SU-DHL-6 (cell line): ENCODE results near the gene EXOC7.

Source experiments
- H2AFZ ChIP-seq: fragments of 200-600 bp; sonication (generic); 2 replicates; pipeline ENCODE4 v1.6.1; 2014; ENCODE audit warnings: low read depth, mild to moderate bottlenecking, moderate library complexity, mixed read lengths, antibody characterized with exemption, low read length; ENCODE audit not compliant: severe bottlenecking
- H3F3A ChIP-seq: fragments of 200-600 bp; shearing (Covaris generic); 2 replicates; pipeline ENCODE4 v1.6.0; 2016; ENCODE audit warnings: antibody characterized with exemption, mild to moderate bottlenecking; ENCODE audit not compliant: insufficient read depth
- H3K27ac ChIP-seq: fragments of 200-600 bp; sonication (generic); 2 replicates; pipeline ENCODE4 v1.5.1; 2016; ENCODE audit warnings: low read depth, mild to moderate bottlenecking, low read length, moderate library complexity, mixed read lengths
- H3K27me3 ChIP-seq: fragments of 200-600 bp; sonication (generic), shearing (Covaris generic); 2 replicates; pipeline ENCODE4 v1.6.0; 2014; ENCODE audit warnings: mild to moderate bottlenecking, low read length
- H3K36me3 ChIP-seq: fragments of 200-600 bp; sonication (generic); 2 replicates; pipeline ENCODE4 v1.6.1; 2014; ENCODE audit warnings: mild to moderate bottlenecking, low read length, mixed read lengths
- H3K4me2 ChIP-seq: fragments of 300-600, 200-600 bp; shearing (Covaris generic), sonication (generic); 2 replicates; pipeline ENCODE4 v1.6.0; 2014; ENCODE audit warnings: low read length, low read depth, mild to moderate bottlenecking; ENCODE audit not compliant: poor library complexity, severe bottlenecking
- H3K4me3 ChIP-seq: fragments of 200-600 bp; sonication (generic); 2 replicates; pipeline ENCODE4 v1.5.1; 2014; ENCODE audit warnings: antibody characterized with exemption, low read length, mild to moderate bottlenecking, mixed read lengths; ENCODE audit not compliant: insufficient read depth, poor library complexity, severe bottlenecking
- H3K79me2 ChIP-seq: fragments of 200-600 bp; sonication (generic); 2 replicates; pipeline ENCODE4 v1.6.1; 2014; ENCODE audit warnings: mild to moderate bottlenecking, low read length, moderate library complexity; ENCODE audit not compliant: insufficient read depth
- H3K9ac ChIP-seq: fragments of 200-600 bp; sonication (generic); 2 replicates; pipeline ENCODE4 v1.7.0; 2014; ENCODE audit warnings: mild to moderate bottlenecking, low read length
- H3K9me2 ChIP-seq: fragments of 200-600 bp; sonication (generic); replicated peaks from 2 replicates; pipeline ENCODE4 v1.6.1; 2014; ENCODE audit warnings: low read length; ENCODE audit not compliant: insufficient read depth
- H3K9me3 ChIP-seq: fragments of 200-600 bp; sonication (generic); 2 replicates; pipeline ENCODE4 v1.6.1; 2014; ENCODE audit warnings: low read length, mixed read lengths; ENCODE audit not compliant: insufficient read depth
- H4K20me1 ChIP-seq: fragments of 200-600 bp; sonication (generic); 2 replicates; pipeline ENCODE4 v1.6.1; 2014; ENCODE audit warnings: low read depth, mild to moderate bottlenecking, antibody characterized with exemption, low read length, moderate library complexity, mixed read lengths
- CTCF ChIP-seq: fragments of 200-600 bp; sonication (generic); IDR thresholded peaks from one replicate; pipeline ENCODE4 v1.5.1; 2017; ENCODE audit warnings: antibody characterized with exemption, mild to moderate bottlenecking, low read length, moderate library complexity; ENCODE audit not compliant: insufficient read depth, poor library complexity, severe bottlenecking
- EZH2phosphoT487 ChIP-seq: fragments of 200-600 bp; sonication (generic), shearing (Covaris generic); conservative IDR thresholded peaks from 2 replicates; pipeline ENCODE4 v1.6.1; 2018; ENCODE audit warnings: mild to moderate bottlenecking, antibody characterized with exemption, low read length, moderate library complexity, mixed read lengths

The EXOC7 gene

GRCh38 chr17:76142585-76143041 lies 39.0 kb upstream of the EXOC7 start:
- Histone ChIP-seq H4K20me1 (no peaks in the 10 kb centered on the region), H2AFZ (no peak overlapping the region), H3K9ac (no peak overlapping the region), H3K27ac (no peak overlapping the region), H3F3A (no peaks in the 10 kb centered on the region), H3K9me2 (no peaks in the 10 kb centered on the region), H3K4me2 (no peak overlapping the region), H3K9me3 (no peaks in the 10 kb centered on the region), H3K79me2 (no peaks in the 10 kb centered on the region), H3K4me3 (no peak overlapping the region), H3K27me3 (no peaks in the 10 kb centered on the region), H3K36me3 (no peaks in the 10 kb centered on the region)
- TF ChIP-seq CTCF: no peak
- no peak for TF ChIP-seq EZH2phosphoT487

- TF ChIP-seq CTCF: no peak
- no peak for TF ChIP-seq EZH2phosphoT487
- Histone ChIP-seq H4K20me1 (no peaks in the 10 kb centered on the region), H2AFZ (no peak overlapping the region), H3K79me2 (no peaks in the 10 kb centered on the region), H3K36me3 (no peaks in the 10 kb centered on the region), H3K9me2 (no peaks in the 10 kb centered on the region), H3K27ac (no peak overlapping the region), H3K4me2 (no peak overlapping the region), H3K9me3 (no peaks in the 10 kb centered on the region), H3K4me3 (no peak overlapping the region), H3K9ac (no peak overlapping the region), H3K27me3 (no peaks in the 10 kb centered on the region), H3F3A (no peaks in the 10 kb centered on the region)
Observed at GRCh38 chr17:76142039-76142584, 38.5 kb upstream of the EXOC7 start.

- H3K9ac ChIP-seq: peak within 1 kb of the TSS; percentile 18; the same call in 1 of the 2 replicates
Observed at GRCh38 chr17:76141212-76142038, 37.8 kb upstream of the EXOC7 start, which contains the start of gene FOXJ1. Gene FOXJ1 (minus strand): TSS chr17:76141245. CDS start chr17:76140395, 850 bp downstream.

More at GRCh38 chr17:76141212-76142038, 37.8 kb upstream of the EXOC7 start, which contains the start of gene FOXJ1:
- peak within 1 kb of the TSS; percentile 48 for H3K4me2 ChIP-seq
- H3K27ac ChIP-seq: no peak within 1 kb of the TSS
- no peak for TF ChIP-seq EZH2phosphoT487
- H3K9me3 ChIP-seq: no peaks in the 10 kb centered on the region
- H3K4me3 ChIP-seq: peak within 1 kb of the TSS; percentile 17
- no peaks in the 10 kb centered on the region for H3K9me2 ChIP-seq
- H3K27me3 ChIP-seq: no peaks in the 10 kb centered on the region
- no peaks in the 10 kb centered on the region for H3K36me3 ChIP-seq
- H2AFZ ChIP-seq: peak within 1 kb of the TSS; percentile 71
- no peaks in the 10 kb centered on the region for H3K79me2 ChIP-seq
- no peaks in the 10 kb centered on the region for H3F3A ChIP-seq
- H4K20me1 ChIP-seq: no peaks in the 10 kb centered on the region
